ENCODE results near the gene CLCN4.

The CLCN4 gene

GRCh38 chrX:10168226-10168625 is 11.5 kb downstream of the CLCN4 start:
- DNase-seq: no peak

GRCh38 chrX:10169175-10169574 is 12.4 kb downstream of the CLCN4 start:
- no peak for DNase-seq

- DNase-seq: no peak
These were observed 14.5 kb downstream of the CLCN4 start for GRCh38 chrX:10171249-10171648.

GRCh38 chrX:10172877-10173276 is 16.1 kb downstream of the CLCN4 start:
- DNase-seq: no peak

- DNase-seq: no peak
These were observed 16.6 kb downstream of the CLCN4 start for GRCh38 chrX:10173331-10173900.

- DNase-seq: no peak
These were observed 17.3 kb downstream of the CLCN4 start for GRCh38 chrX:10174051-10174450.

GRCh38 chrX:10174810-10175209 is 18.0 kb downstream of the CLCN4 start:
- no peak for DNase-seq

- no peak for DNase-seq
These were observed 18.6 kb downstream of the CLCN4 start for GRCh38 chrX:10175319-10175871.

- DNase-seq: no peak
These were observed 19.6 kb downstream of the CLCN4 start for GRCh38 chrX:10176121-10177003.

GRCh38 chrX:10177004-10177396 is 20.2 kb downstream of the CLCN4 start:
- no peak for DNase-seq

GRCh38 chrX:10177601-10178000 is 20.8 kb downstream of the CLCN4 start:
- no peak for DNase-seq

GRCh38 chrX:10178866-10179463 is 22.2 kb downstream of the CLCN4 start:
- no peak for DNase-seq

GRCh38 chrX:10183760-10184159 is 27.0 kb downstream of the CLCN4 start:
- no peak for DNase-seq

GRCh38 chrX:10184411-10184810 is 27.6 kb downstream of the CLCN4 start:
- DNase-seq: no peak

GRCh38 chrX:10186355-10186754 is 29.6 kb downstream of the CLCN4 start:
- no peak for DNase-seq

GRCh38 chrX:10187421-10187820 is 30.6 kb downstream of the CLCN4 start:
- no peak for DNase-seq

- peak; percentile 88 for DNase-seq
These were observed 32.8 kb downstream of the CLCN4 start for GRCh38 chrX:10189317-10190268.

GRCh38 chrX:10190367-10190766 is 33.6 kb downstream of the CLCN4 start:
- DNase-seq: peak; percentile 47

GRCh38 chrX:10193587-10193986 is 36.8 kb downstream of the CLCN4 start:
- no peak for DNase-seq

- no peak for DNase-seq
These were observed 38.6 kb downstream of the CLCN4 start for GRCh38 chrX:10195425-10195824.

GRCh38 chrX:10195947-10196346 is 39.2 kb downstream of the CLCN4 start:
- DNase-seq: no peak
